GM18511 (cell line): ENCODE results near the gene SH3BP5L.

Experiments used
- ATAC-seq: cut with Tn5 transposase; IDR thresholded peaks from one replicate; pipeline ENCODE4 v1.9.1; 2021; ENCODE audit warnings: mild to moderate bottlenecking, moderate library complexity; ENCODE audit not compliant: unreplicated experiment

The SH3BP5L gene

GRCh38 chr1:248825909-248826760 lies at the start of gene SH3BP5L:
TSS of gene SH3BP5L (minus strand) at chr1:248825915. CDS start at chr1:248824935, 980 bp downstream.
- ATAC-seq: peak; percentile 90

DNA sequence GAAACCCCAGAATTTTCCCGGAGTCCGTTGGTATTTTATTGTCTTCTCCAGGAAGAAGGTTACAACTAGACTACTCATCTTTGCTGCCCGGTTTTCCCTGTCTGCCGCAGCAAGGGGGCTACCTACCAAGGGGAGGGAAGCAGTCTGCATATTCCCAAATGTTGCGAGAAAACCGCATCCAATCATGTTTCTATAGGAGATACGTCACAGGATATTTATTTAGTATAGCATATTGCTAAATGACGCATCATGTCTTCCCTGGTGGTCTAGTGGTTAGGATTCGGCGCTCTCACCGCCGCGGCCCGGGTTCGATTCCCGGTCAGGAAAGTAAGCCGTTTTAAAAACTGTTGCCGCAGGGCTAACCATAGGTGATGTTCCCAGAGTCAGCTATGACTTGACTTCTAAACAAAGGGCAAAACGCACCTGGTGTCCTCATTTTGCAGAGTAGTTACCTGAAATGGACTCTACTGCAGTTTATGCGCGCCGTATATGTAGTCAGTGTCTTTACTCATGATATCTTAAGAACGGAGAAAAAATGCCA lies 48.3 kb upstream of the SH3BP5L start:
- ATAC-seq: peak; percentile 73

GRCh38 chr1:248873409-248873992 lies 47.8 kb upstream of the SH3BP5L start:
- ATAC-seq: peak; percentile 84

GRCh38 chr1:248872752-248873408 lies 47.2 kb upstream of the SH3BP5L start:
- ATAC-seq: peak; percentile 53

GRCh38 chr1:248871837-248872401 lies 46.2 kb upstream of the SH3BP5L start:
- no peak for ATAC-seq

DNA sequence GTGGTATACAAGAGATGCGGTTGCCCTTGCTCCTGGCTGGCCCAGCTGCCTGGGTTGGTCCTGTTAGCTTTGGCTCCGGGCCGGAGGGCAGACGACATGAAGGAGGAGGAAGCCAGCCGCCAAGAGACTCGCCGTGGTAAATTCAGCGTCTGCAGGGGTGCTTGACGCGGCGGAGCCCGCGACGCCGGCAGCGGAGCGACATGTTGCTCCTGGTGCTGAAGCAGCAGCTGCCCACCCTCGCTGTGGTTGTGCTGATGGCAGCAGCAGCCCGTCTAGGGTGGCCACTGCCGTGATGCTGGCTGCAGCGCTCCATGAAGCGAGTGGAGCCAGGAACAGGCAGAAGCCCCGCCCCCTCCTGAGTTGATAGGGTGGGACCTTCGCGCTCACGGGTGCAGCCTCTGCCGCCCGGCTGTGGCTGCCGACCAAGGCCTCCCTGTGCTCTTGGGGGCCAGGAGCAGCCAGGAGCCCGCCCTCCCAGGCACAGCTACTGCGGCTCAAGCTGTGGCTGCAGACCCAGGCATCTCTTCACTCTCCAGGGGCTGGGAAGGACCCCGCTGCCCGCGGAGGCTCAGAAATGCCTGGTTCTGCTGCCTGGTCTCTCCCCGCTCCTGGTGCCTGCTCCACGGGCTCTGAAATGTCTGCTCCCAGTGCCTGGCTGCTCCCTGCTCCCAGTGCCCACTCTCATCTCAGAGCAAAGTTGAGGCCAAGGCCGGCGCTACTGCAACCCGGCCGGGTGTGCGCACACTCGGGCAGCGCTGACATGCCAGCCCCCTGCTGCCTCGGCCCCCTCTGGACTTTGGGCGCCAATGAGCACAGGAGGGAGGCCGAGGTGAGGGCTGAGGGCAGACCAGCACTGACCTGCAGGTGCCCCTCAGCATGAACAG lies 37.5 kb upstream of the SH3BP5L start:
- ATAC-seq: peak; percentile 67

DNA sequence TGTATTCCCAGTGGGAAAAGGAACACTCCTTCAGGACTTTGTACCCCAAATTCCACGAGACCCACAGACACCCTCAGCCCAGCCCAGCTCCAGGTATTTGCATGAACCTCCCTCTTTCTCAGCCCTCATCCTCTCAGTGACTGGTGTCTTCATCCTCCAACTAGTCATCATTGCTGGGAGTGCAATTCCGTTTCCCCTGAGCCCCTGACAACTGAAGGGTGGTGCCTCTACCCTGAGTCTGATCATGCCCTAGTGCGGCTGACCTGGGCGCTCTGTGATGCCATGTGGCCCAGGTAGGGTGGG lies 36.9 kb upstream of the SH3BP5L start:
- ATAC-seq: peak; percentile 14

- no peak for ATAC-seq
Observed at GRCh38 chr1:248861616-248862015, 35.9 kb upstream of the SH3BP5L start.

GRCh38 chr1:248860007-248860406 lies 34.3 kb upstream of the SH3BP5L start:
- no peak for ATAC-seq

GRCh38 chr1:248858891-248859889 lies 33.5 kb upstream of the SH3BP5L start, which contains the start of gene ZNF692:
TSS of gene ZNF692 (minus strand) at chr1:248859085. CDS start at chr1:248858309, 776 bp downstream.
- peak; percentile 75 for ATAC-seq

DNA sequence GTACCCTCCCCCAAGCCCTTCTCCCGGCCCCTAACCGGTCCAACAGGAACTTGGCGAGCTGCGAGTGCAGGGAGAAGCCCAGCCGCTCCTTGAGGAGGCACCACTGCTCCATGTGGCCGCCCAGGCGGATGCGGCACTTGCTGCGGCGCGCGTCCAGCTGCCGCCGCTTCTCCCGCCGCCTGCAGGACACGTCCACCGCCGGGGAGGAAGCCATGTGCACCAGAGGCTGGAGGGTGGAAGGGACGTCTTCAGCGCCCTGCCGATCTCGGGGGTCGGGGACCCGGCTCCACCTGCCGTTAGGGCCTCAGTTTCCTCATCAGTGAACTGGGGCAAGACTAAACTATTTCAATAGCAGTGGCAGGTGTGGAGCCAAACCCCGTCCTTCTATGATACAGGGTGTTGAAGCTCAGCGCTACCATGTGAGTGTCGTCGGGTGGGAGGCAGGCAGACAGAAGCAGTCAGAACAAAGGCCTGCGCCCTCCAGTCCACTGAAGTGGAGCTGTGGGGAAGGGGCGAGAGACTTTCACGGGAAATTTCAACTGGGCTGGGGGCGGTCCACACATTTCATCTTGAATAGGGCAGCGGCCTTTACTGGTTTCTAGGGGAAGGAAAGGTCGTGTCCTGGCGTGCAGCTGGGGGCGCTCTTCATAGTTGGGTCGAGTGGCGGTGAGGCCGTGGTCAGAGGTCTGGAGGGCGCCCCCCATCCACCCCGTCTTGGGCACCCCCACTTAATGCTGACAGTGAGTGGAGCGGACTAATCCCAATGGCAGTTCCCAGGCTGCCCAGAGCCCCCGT lies 32.6 kb upstream of the SH3BP5L start:
- ATAC-seq: peak; percentile 57

DNA sequence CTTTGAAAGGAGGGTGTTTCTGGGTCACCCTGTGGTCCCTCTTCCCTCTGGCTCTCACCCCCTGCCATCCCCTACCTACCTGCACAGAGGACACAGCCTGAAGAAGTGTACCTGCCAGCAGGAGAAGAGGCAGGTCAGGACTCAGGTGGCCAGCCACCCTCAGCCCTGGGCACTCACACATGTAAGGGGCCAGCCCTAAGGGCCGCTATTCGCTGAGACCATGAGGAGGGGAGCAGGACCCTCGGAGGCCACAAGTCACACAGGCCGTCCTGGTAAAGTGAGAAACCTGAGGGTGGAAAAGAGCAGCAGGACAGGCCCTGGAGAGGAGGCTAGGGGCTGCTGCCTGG lies 32.0 kb upstream of the SH3BP5L start:
- ATAC-seq: no peak

GRCh38 chr1:248857201-248857600 lies 31.5 kb upstream of the SH3BP5L start:
- ATAC-seq: no peak

DNA sequence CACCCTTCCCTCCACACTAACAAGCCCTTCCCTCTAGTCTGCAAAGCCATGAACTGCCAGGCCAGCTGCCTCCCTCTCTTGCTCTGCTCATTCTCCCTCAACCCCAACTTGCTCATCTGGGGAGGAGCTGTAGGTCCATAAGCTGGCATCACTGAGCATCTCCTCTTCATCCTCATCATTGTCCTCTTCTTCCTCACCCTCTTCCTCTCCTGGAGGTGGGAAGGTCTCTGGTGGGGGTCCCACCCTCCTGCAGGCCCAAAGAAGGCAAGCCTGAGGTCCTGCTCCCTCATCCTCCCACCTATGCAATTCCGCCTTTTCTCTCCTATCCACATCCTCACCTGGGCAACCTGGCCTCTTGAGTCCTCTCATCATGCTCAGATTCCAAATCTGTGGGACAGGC lies 30.5 kb upstream of the SH3BP5L start:
- no peak for ATAC-seq

DNA sequence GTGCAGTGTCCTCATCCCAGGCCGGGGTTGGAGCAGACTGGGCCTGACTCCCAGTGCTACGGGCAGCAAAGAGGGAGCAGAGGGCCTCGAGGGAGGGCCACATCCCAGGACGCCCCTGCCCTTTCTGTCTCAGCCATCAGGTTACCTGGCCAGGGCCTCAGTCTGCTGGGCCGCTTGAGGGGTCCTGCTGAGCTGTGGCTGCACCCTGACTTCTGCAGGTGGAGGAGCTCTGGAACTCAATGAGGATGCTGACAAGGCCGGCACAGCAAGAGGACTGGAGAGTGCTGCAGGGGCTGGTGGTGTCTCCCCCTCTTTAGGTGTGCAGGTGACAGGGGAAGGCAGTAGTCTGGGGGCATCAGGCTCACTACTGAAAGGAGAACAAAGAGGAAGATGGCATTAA lies 29.9 kb upstream of the SH3BP5L start:
- ATAC-seq: no peak

- no peak for ATAC-seq
Observed at GRCh38 chr1:248853663-248854375, 28.1 kb upstream of the SH3BP5L start.

DNA sequence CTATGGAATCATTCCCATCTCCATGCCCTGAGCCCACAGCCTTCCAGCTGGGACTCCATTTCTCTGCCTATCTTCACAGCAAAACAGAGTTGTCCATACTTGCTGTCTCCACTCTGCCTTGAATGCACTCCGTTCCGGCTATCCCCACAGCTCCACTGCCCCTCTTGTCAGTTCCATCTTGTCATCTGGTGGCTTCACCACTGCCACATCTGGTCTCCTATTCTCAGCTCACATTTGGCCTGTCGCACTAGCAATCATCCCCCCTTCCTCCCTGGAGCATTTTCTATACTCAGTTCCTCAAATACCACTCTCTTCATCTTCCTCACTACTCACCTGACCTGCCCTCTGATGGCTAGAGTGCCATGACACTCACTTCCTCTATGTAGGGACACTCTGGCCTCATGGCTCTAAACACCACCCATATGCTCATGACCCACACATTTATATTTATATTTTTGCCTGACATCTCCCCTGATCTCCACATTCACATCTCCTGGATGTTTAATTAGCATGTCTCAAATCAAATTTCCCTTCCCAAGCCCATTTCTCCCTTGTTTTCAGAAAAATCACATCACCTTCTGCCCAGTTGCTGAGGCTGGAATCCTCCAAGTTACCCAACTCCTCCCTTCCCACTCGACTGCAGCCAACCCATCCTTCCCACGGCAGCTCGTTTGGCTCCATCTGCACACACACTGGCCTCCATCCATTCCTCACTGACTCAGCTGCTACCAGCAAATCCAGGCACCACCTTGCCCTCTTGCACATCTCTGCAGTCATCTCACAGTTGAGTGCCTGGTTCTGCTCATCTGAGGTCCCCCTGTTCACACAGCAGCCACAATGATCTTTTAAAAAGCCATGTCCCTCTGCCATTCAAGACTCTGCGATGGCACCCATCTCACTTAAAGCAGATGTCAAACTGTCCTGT lies 27.0 kb upstream of the SH3BP5L start:
- ATAC-seq: peak; percentile 41
